ENCODE results near the gene HOXC10.

HOXC10 gene

GRCh38 chr12:54016478-54016964 is 31.6 kb downstream of the HOXC10 start:
- DNase-seq (ENCODE audit: low read depth in 2 of 2), result no peak

DNA sequence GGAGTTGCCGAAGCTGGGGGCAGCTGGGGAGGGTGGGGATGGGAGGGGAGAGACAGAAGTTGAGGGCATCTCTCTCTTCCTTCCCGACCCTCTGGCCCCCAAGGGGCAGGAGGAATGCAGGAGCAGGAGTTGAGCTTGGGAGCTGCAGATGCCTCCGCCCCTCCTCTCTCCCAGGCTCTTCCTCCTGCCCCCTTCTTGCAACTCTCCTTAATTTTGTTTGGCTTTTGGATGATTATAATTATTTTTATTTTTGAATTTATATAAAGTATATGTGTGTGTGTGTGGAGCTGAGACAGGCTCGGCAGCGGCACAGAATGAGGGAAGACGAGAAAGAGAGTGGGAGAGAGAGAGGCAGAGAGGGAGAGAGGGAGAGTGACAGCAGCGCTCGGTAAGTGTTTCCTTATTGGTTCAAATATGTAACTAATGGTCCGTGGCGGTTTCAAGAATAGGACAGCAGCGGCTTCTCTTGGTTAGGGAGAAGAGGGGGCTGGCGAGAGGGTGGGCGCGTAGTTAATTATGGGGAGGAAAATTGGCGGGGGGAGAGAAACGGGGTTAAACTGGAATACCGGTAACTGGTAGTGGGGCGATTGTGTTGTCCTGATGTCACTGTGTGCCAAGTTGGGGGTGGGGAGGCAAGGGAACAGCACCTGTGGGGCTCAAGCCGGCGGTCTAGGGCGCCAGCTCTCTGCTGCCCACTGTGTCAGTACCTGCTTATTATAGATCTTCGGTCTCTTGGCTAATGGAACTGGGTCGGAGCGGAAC is 32.3 kb downstream of the HOXC10 start:
- DNase-seq (ENCODE audit: low read depth in 2 of 2), result no peak

DNA sequence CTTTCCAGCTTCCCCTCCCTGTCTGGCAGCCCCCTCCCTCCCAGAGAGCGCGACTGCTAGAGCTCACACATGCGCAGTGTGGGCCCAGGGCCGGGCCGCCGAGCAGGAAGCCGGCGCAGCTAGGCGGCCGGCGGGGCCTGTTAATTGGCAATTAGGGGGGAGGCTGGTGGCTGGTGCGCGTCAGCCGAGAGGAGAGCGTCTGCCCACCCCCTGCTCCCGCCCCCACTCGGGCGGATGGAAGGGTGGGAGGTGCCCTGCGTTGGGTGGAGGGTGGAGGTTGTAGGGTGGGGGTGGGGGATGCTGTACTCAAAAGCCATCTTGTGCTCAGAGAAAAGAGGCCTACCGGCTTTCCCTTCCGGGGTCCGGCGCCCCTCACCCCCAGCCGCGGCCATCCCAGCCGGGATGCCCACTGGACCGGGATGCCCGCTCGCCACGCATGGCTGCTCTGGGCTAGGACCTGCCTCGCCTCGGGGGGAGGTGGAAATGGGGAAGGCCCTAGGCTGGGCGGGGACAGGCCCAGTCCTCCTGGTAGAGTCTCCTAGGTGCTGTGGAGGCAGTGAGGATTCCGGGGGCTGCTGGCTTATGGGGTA is 33.0 kb downstream of the HOXC10 start:
- peak; percentile 40 to 58 for DNase-seq (ENCODE audit: low read depth in 2 of 2)

DNA sequence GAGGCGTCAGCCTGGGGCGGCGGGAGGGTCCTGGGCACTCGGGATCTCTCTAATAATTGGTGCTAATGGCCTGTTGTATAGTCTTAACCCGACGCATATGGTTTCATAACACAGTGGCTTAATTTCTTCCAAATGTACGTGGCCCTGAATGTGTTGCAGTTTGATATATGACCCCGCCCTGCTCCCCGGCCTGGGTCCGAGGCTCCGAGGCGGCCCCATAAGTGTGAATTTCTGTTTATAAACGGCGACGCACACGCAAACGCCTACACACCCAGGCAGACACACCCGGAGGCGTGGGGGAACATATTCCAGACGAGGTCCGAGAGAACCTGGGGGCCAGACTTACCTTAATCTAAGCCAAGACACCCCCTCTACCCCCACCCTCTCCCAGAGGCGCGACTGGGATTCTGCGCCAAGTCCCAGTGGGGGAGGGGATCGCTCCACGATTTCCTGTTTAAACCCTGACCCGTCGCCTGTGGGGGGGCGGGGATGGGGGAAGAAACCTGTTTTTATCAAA is 33.6 kb downstream of the HOXC10 start:
- no peak for DNase-seq (ENCODE audit: low read depth in 2 of 2)

DNA sequence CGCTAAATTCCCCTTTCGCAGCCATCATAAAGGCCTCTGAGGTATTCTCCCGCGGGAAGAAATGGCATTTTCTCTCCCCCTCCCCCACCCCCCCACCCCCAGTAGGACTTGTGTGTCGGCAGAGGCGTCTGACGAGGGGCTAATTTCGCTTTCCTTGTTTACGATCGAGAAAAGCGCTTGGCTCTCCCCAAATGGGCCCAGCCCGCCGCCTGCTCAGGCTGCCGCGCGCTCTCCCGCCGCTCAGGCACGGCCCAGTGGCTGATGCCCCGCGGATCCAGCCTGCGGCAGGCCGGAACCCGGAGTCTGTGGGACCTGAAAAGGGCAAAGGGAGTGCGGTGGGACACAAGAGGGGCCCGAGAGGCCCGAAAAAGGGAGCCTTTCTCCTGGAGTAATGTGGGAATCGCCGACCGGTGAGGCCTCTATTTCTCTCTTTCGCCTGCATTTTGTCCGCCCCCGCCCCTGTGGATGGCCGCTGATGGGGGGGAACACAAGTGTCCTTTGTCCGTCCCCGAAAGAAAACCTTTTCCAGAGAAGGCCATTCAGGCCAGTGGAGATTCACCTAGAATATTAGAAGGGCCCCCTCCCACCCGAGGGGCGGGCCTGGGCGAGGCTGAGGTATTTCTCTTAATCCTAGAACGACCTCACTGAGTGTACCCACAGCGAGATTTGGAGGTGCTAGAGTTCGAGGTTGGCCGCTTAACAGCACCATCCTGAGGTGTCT is 34.3 kb downstream of the HOXC10 start:
- no peak for DNase-seq (ENCODE audit: low read depth in 2 of 2)

- DNase-seq (ENCODE audit: low read depth in 2 of 2), result no peak
Observed at GRCh38 chr12:54019924-54020590, 35.1 kb downstream of the HOXC10 start.

- no peak for DNase-seq (ENCODE audit: low read depth in 2 of 2)
Observed at GRCh38 chr12:54020591-54021405, 35.9 kb downstream of the HOXC10 start.

DNA sequence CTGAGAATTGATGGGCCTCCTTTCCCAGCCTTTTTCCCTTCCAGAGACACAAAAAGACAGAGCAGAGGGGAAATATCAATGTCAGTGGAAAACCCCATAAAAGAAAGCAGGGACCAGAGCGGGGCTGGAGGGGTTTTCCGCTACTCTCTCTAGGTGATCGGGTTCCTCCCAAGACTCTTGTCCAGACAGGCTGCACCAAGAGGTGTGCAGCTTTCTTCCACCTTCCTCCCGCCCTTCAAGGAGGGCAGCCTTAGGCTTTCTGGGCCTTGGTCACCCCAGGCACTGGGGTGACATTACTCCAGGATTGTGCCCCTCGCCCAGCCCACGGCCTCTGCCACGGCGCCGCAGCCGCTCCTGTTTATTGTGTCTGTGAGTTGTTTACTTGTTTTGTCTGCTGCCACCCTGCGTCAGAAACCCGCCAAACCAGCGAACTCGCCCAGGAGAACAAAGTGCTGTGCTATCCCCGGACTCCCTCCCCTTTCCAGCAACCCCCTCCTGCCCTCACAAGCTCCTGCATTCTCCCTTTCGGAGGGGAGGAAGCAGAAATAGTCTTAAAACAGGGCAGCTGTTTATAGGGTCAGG is 36.6 kb downstream of the HOXC10 start:
- DNase-seq (ENCODE audit: low read depth in 2 of 2), result no peak

DNA sequence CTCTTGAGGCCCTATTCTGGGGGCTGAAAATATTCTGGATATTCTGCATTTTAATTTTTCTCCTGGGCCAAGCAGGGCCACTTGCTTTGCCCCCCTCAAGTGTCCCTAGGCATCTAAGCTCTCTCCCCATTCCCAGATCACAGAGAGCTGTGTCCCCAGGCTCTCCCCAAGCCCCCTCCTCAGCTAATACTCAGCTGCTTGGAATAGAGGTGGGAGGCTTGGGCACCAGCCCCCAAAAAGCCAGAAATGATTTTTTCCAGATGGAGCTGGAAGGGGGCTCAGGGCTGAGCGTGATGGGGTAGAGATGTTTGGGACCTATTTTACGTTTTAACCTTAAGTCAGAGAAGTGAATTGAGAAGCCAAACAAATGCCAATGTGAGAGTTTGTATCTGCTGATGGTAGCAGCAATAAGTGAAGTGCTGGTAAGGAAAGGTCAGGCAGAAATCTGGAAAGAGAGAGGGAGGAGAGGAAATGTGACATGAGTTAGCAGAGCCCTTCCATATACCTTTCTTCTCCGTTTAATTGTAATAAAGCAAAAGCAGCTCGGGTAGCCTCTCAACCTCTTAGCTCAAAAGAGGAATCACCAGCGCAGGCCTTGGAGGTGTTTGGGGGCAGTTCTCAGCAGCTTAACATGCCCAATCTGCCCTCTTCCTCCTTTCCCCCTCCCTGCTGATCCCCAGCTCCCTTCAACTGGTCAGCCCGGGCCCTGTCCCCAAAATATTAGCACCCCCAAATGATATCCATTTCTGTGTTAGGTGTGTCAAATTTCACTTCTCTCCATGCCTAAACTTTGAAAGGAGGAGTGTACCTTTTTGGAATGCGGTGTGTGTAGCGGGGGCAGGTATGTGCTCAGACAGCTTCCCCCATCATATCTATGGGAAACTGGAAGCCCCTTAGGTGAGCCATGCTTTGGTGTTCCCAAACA is 38.3 kb downstream of the HOXC10 start:
- DNase-seq (ENCODE audit: low read depth in 2 of 2), result no peak

GRCh38 chr12:54024127-54024526 is 39.2 kb downstream of the HOXC10 start:
- no peak for DNase-seq (ENCODE audit: low read depth in 2 of 2)

DNA sequence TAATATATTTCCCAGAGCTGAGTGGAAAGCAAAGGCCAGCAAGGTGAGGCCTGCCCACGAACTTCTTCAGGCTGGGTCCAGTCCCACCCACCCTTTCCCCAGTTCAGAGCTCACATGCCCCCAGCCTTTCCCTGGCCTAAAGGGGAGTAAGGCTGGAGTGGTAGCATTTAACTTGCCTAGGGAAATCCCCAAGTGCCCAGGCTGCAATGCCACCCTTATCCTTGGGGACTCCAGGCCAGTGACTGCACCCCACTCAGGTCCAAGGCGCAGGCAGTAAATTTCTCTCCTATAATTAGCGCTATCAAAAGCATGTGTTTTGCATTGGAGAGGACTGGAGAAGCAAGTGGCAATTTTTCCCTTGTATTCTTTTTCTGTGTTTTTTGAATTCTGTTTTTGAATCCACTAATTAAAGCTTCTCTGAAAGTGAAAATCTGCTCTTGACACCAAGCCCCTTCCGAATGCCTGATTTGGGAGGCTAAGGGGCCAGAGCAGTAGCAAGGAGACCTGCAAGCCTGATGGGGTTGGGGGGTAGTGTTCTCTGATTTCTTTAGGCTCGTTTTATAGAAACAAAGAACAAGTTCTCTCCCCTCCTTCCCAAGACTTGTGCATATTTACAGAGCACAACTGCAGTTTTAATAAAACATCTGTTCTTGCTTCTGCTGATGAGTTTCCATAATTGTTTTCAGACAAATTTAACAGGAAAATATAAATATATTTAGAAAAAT is 39.8 kb downstream of the HOXC10 start:
- no peak for DNase-seq (ENCODE audit: low read depth in 2 of 2)

DNA sequence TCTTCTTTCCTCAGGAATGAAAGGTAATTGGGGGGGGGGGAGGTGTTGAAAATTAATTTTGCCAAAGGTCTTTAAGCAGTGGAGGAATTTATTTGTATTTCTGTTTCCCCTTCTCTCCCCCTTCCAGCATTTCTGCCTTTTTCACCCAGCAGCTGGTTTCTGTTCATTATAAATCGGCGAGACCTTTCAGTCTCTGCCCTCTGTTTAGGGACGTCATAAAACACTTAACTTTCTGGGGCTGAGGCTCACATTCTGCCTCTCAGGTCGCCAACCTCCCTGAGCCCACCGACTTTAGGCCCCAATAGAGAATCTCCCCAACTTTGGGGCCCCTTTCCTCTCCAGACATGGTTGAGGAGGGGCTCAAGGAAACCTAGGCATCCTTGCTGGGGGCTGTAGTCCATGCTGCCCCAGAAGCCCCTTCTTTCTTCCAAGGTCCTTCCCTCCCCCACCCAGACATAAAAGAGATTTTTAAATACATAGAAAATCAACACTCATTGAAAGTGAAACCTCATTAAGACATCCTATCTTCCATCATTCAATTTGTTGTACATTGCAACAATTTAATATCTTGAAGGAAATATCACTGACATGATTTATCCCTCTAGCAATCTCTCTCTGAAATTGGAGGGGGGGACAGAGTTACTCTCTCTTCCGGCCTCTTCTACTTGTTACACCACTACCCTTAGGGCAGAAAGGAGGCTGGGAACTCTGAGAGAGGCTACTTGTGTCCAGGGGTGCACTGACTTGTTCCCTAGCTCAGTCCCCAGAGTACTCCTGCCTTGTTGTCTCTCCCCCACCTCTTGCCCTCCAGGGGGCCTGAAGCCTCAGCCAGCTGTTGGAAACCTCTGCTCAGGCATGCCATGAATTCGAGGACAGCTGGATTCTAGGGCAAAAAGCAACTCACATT is 40.8 kb downstream of the HOXC10 start:
- DNase-seq (ENCODE audit: low read depth in 2 of 2), result no peak

DNA sequence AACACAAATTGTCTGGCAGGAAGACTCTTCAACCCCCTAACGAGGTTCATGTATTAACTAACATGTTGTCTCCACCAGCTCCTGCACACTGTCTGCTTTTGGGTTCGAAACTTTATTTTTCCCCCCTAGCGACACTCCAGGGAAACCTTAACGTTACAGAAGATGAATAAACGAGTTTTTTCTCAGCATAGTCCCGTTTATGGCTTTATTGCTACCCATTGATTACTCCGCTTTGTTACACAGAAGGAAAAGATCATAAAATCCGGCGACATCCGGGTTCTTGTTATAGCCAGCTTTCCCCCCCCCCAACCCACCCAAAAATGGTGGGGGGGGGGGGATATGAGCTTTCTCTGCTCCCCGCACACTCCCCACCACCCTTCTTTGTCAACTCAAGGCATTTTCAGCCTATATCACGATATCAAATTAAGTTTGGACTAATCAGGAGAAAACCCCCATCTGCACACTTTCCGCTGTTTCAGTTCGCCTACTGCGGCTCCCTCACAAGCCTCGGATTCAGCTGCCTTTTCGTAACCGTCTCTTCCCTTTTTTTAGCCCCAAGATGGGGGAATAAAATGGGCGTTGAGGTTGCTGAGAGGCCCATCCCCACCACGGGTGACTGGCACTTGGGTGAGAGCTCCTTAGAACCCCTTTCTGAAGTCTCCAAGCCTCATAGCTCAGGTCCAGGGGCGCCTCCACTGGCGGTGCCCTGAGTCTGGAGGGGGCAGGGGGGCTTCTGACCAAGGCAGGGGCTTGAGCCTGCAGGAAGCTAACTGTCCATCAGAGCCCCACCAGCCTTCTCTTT is 41.9 kb downstream of the HOXC10 start:
- DNase-seq (ENCODE audit: low read depth in 2 of 2), result no peak

DNA sequence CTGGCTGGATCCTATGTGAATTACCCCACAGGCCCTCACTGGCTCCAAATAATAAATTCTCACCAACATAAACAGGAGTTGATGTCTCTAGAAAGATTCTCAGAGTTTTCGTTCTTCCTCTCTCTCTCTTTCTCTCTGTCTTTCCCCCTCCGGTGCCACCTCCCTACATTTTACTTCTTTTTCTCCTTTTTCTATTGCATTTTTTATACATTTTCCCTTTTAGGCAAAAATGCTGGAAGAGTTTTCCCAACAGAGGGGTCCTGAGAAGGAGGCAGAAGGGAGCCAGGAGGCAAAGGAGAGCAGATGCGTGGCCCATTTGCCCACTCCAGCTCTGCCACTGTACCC is 42.5 kb downstream of the HOXC10 start:
- DNase-seq (ENCODE audit: low read depth in 2 of 2), result no peak

DNA sequence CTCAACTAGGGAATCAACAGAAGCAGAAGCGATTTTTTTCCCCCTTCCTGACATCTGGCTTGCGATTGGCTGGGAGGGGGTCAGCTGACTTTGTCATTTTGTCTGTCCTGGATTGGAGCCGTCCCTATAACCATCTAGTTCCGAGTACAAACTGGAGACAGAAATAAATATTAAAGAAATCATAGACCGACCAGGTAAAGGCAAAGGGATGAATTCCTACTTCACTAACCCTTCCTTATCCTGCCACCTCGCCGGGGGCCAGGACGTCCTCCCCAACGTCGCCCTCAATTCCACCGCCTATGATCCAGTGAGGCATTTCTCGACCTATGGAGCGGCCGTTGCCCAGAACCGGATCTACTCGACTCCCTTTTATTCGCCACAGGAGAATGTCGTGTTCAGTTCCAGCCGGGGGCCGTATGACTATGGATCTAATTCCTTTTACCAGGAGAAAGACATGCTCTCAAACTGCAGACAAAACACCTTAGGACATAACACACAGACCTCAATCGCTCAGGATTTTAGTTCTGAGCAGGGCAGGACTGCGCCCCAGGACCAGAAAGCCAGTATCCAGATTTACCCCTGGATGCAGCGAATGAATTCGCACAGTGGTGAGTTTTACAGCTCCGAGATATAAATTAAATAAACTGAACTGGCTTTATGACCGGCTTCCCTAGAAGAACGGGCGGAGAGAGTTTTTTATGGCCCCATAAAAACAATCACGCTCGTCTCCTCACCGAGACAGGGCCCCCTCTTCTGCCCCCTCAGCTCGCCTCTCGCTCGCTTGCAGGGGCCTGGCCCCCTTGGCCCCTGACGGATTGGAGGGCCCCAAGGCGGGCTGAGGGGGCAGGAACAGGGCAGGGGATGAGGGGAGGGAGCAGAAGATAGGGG is 43.6 kb downstream of the HOXC10 start, which contains the start of gene HOXC6:
Gene HOXC6 (plus strand): TSS at position 127 of the 888 bp plus-strand sequence. CDS start 82 bp downstream, at position 209.
- DNase-seq (ENCODE audit: low read depth in 2 of 2), result no peak
